ENCODE data around the gene RNU1-1.
"Not testable (repeated sequence)": the region's sequence is repeated elsewhere in the genome, so short reads cannot be mapped to it uniquely, and the experiment has no call there.

RNU1-1 gene

DNA sequence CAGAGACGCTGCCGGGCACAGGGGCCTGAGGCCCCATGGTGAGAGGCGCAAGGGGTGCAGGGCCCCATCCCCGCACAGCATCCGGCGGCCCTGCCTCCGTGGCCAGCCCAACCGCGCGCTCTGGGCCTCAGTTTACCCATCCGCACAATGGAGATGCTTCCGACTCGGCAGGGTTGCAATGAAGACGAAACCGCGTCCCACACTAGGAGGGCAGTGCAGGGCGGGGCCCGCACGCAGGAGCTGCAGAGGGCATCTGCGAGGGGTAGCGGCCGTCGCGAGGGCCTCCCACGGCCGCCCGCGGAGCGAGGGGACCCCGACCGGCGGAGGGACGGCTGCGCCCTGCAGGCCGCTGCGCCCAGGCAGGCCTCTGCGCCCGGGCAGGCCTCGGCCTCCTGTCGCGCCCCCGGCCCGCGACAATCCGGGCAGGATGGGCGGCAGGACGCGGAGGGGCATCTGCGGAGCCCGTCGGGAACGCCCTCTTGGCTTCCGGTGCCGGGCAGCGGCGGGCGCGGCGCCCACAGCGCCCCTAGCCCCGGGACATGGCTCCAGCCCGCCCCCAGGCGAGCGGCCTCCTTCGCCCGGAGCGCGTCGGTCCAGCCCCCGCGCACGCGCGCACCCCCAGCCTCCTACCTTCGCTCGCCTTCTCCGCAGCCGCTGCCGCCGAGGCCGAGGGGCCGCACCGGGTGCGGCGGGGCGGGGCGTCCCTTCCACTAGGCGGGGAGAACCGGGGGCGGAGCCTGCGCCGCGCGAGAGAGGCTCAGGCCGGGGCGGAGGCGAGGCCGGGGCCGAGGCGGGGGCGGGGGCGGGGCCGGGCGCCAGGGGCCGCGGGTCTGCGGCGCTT, 15.3 kb downstream of the RNU1-1 start:
- TF ChIP-seq ZNF274 (IDR thresholded peaks at IDR 0.05; ENCODE audit: low read depth, low read length) = no peak
- peak overlapping the region; percentile 63 for H3K4me3 ChIP-seq (ENCODE audit: low read length)

DNA sequence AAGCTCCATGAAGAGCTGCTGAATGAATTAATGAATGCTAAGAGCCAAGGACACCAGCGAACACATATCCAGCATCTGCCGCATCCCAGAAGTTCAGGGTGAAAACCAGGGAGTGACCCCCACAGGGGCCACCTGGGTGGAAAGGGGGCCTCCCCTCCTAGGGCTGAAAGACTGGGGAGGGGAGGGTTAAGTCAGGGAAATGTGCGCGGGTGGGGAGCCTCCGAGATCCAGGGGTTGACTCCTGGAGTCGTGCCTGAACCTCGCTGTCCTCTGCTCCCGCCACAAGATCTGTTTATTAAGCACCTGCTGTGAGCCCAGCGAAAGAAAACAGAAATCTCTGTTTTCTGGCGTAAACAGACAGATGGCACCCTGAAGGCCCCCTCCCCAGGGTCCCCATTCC, 16.0 kb downstream of the RNU1-1 start:
- not testable (repeated sequence) for H3K4me3 ChIP-seq (ENCODE audit: low read length)

DNA sequence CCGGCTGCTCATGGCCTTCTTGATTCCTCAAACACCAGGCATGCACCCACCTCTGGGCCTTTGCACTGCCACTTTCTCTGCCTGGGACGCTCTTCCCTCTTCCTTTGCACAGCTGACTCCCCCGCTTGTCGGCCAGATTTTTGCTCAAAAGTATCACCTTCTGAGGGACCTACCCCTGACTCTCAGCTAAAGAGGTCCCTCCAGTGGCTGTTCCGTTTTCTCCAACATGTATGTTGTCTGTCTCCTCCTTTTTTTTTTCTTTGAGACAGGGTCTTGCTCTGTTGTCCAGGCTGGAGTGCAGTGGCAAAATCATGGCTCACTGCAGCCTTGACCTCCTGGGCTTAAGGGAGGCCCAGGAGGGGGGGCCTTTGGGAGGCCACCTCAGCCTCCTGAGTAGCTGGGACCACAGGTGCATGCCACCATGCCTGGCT, 16.6 kb downstream of the RNU1-1 start:
- H3K4me3 ChIP-seq (ENCODE audit: low read length) = not testable (repeated sequence)

DNA sequence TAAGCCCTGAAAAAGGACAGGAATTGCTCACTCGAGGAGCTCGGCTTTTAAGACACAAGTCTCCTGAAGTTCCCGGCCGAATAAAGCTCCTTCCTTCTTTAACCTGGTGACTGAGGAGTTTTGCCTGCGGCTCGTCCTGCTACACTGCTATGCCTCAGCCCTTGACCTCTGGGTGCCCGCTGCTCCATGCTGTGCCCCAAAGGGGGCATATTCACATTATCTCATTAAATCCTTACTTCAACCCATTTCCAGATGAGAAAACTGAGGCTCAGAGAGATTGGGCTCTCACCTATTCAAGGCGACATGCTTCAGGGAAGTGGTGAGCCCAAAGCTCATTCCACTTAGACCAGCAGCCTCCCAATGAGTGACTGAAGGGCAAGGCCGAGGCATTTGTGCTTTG, 20.4 kb downstream of the RNU1-1 start:
- not testable (repeated sequence) for H3K4me3 ChIP-seq (ENCODE audit: low read length)

DNA sequence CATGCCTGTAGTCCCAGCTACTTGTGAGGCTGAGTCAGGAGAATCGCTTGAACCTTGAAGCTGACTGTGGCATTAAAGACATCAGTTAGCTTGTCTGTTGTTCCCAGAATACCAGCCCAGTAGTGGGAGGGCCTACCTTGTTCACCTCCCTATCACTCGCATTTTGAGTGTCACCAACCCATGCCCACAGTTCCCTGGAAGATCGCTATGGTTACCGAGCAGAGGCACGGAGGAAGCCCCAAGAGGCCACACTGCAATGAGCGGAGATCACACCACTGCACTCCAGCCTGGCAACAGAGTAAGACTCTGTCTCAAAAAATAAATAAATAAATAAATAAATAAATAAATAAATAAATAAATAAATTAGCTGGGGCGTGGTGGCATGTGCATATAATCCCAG, 21.1 kb downstream of the RNU1-1 start:
- not testable (repeated sequence) for H3K4me3 ChIP-seq (ENCODE audit: low read length)

DNA sequence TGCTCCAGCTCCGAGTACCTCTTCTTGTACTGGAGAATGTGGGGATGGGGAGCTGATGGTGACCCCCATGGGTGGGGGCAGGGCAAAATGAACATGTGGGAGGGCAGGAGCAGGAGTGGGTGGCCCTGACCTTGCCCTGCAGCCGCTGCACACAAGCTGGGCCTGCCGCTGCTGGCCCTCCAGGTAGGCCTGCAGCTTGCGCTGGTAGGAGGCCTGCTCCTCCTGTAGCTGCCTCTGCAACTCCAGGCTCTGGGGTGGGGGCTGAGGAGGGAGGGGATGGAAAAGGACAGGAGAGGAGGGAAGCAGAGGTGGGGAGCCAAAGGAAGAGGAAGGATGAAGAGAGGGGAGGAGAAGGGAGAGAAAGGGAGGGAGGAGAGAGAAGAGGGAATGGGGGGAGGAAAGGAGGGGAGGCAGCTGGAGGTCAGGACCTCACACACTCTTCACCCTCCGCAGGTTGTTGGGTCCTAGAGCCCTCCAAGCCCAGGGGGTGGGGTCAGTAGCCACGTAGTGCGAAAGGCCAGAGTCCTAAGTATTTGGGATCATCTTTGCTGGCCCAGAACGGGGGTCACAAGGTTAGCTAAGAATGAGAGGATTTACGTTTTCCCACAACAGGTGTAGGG, 22.9 kb downstream of the RNU1-1 start:
- H3K4me3 ChIP-seq (ENCODE audit: low read length) = no peak overlapping the region
- TF ChIP-seq ZNF274 (IDR thresholded peaks at IDR 0.05; ENCODE audit: low read depth, low read length) = no peak

DNA sequence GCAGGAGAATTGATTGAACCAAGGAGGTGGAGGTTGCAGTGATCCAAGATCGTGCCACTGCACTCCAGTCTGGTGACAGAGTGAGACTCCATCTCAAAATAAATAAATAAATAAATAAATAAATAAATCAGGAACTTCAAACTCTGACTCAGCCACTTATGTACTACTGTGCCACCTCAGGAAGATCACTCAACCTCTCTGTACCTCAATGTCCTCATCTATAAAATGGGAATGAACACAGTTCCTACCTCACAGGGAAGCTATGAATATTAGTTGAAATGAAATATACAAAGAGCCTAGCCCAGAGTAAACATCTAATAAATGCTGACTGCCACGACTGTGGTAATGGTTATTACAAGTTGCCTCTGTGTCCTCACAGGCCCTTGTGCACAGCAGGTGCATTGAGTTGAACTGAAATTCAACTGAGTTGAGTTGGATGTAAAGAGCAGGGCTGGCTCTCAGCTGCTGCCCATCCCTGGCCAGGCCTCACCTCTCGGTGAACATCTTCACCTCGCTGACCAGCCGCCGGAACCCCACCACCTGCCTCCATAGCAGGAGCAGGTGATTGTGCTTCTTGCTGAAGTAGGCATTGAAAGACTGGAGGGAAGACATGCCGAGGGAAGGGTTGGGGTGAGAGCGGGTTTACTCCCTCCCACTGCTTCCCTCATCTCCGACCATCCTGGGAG, 24.7 kb downstream of the RNU1-1 start:
- not testable (repeated sequence) for H3K4me3 ChIP-seq (ENCODE audit: low read length)

DNA sequence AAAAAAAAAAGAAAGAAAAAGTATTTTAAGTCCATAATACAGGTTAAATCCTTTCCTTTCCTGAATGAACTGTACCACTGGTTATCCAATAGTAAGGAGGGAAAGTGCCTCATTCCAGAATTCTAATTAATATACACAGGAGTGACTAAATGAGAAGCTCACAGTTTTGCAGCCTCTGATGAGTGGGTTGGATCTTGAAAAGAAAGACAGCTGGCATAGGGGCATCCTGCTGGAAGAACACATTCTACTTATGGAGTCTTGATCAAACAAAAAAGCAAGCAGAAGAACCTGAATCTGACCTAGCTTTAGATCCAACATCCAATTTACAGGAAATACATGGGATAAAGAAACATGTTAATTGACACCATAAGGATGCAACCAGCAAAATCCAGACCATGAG, 27.1 kb downstream of the RNU1-1 start:
- H3K4me3 ChIP-seq (ENCODE audit: low read length) = not testable (repeated sequence)

DNA sequence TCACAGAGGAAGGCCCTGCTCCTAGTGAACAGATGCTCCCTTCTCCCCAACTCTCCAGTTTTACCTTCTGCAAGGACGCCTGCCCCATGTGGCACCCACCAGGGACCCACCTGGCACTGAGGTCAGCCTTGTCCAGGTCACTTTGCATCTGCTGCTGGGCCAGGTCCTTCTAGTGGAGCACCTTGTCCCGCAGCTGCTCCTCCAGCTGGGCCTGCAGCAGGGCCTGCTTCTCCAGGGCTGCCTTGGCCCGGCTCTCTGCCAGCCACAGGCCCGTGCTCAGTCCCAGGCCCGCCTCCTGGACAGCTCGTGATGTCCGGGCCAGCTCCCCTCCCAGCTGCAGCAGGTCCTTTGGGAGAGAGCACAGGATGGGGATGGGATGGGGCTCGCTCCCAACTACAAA, 27.8 kb downstream of the RNU1-1 start:
- H3K4me3 ChIP-seq (ENCODE audit: low read length) = not testable (repeated sequence)

DNA sequence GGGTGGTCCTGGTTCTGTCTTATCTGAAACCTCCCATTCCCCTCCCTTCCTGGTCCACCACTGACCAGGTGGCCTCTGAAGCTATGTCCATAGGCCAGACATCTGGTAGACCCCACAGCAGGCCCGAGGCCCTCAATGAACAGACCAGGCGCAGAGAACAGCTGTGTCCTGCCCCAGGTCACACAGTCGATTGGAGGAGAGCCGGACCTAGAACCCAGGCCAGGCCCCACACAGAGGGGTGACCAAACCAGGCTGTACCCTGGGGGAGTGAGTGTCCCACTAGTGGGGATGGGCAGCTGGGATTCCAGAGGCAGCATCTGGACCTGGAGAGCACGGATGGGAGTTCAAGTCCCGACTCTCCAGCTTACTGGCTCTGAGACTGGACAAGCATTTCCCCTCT, 29.2 kb downstream of the RNU1-1 start:
- TF ChIP-seq ZNF274 (IDR thresholded peaks at IDR 0.05; ENCODE audit: low read depth, low read length) = no peak

DNA sequence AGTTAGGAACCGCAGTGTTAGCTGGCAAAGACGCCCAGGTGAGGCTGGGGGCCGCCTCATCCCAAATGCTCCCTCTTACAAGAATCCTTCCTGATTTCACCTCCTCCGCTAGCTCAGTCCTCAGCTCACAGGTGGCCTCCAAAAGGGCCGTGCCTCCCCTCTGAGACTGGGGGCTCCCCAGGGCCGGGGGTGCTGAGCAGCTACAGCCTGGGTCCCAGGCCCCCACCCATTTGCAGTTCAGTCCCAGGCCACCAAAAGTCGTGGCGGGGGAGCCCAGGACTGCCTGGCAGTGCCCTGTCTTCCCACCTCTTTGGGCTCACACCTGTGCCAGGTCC, 29.6 kb downstream of the RNU1-1 start:
- TF ChIP-seq ZNF274 (IDR thresholded peaks at IDR 0.05; ENCODE audit: low read depth, low read length) = no peak
- H3K4me3 ChIP-seq (ENCODE audit: low read length) = no peak overlapping the region

More for the DNA sequence above, 29.2 kb downstream of the RNU1-1 start:
- H3K4me3 ChIP-seq (ENCODE audit: low read length) = no peak overlapping the region

DNA sequence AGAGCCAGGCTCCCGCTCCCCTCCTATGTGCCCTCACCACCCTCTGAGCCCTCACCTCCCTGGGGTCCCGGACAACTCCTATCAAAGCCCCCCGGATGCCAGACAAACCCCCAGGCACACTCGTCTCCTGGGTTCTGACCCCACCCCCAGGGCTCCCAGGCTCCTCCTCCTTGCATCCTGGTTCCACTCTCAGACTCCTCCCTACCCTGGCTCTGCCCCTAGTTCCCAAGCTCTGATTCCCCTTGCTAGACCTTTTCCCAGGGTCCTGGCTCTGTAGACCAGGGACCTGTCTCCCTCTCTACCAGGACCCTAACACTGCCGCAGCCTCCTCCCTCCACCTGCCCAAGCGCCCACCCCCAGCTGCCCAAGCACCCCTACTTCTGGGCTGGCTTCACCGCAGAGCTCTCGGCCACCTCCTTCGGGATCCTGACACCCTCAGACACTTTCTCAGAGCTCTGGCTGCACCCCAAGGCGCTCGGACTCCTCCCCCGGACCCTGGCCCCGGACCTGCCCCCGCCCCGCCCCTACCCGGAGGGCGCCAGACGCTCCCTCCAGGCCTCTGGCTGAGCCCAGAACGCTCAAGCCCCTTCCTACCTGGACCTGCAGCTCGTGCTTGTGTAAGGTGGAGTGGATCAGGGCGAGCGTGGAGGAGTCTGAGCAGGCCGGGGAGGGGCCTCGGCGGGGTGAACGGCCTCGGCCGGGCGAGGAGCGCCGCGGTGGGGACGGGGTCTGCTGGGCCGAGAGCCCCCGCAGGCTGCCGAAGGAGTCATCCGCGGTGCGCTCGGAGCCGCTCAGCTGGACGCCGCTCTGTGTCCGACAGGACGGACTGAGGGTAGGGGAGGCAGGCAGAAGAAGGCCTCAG, 30.2 kb downstream of the RNU1-1 start:
- not testable (repeated sequence) for H3K4me3 ChIP-seq (ENCODE audit: low read length)

DNA sequence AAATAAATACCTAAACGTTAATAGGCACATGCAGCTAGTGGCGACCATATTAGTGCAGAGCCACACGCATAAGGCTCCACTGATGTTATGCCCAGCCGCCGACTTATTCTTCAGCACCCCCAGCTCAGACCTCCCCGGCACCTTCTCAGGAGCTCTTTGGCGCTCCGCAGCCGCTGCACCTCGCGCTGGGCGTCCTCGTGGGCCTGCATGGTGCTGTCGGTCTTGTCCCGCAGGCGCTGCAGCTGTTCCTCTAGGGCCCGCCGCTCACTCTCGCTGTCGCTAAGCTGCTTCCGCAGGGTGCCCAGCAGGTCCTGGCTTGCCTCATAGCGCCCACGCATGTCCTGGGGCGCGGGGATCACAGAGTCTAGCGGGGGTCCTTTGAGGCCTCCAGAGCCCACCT, 30.9 kb downstream of the RNU1-1 start:
- not testable (repeated sequence) for H3K4me3 ChIP-seq (ENCODE audit: low read length)

DNA sequence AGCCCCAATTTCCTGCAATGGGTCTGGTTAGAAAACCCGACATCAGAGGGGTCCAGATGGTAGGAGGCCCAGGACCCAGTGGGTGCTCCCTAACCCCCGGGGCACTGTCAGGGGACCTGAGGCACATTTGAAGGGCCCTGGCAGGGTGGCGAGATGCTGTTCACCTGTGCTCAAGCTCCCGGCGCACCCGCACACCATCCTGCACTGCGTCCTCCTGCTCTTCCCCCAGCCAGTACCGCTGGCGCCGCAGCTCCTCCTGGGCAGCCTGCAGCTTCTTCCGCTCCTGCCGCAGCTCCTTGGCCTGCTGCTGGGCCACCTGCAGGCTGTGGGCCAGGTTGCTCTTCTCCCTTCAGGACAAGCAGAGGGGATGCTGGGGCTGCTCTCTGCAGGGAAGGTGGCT, 36.0 kb downstream of the RNU1-1 start:
- H3K4me3 ChIP-seq (ENCODE audit: low read length) = no peak overlapping the region
- no peak for TF ChIP-seq ZNF274 (IDR thresholded peaks at IDR 0.05; ENCODE audit: low read depth, low read length)

DNA sequence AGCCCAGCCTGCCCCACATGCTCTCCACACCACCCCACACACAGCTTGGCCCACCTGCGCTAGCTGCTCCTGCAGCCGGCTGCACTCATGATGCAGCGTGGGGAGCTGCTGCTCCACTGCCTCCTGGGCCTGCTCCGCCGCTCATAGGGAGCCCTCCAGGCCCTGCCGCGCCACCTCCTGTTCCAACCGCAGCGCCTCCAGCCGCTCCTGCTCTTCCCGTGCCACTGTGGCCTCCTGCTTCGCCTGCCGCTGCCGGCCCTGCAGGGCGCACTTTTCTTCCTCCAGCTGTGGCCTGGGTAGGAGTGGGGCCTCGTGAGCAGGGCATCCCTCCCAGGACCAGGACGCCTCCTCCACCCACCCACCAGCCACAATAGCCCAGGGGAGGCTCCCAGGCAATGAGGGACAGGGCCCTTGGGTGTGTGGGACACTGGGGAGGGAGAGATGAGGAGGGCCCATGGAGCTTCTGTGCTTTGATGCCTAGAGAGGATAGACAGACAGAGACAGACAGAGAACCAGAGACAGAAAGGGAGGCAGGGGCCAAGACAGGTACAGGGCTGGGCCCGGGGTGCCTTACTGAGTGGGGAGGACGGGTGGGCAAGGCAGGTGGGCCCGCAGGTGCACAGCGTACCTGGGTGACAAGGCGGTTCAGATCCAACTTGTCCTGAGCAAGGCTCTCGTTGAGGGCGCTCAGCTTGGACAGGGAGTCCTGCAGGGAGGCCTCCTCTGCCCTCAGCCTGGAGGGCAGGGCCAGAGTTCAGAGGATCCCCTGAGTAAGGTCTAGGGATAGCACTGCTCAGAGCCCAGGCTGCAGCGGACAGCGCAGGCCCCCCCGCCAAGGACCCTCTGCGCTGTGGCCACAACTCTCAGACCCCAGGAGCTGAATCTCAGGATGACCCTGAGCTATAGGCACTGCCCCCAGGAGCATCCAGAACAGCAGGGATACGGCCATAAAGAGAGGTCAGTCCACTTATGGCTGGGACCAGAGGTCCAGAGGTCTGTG, 38.0 kb downstream of the RNU1-1 start:
- H3K4me3 ChIP-seq (ENCODE audit: low read length) = not testable (repeated sequence)

DNA sequence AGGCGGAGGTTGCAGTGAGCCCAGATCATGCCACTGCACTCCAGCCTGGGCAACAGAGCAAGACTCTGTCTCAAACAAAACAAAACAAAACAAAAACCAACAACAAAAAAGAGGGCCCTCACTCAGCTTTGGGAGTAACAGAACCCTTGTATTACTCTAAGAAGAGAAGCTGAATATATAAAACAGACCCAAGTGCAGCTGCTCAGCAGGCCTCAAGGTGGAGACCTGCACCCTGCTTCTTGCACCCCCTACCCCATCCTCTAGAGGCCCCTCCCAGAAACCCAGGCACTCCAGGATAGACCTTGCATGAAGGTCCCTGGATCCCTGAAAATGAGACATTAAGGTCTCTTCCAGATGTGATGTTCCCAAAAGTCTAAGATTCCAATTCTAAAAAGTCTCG, 39.2 kb downstream of the RNU1-1 start:
- H3K4me3 ChIP-seq (ENCODE audit: low read length) = not testable (repeated sequence)
